Tibial nerve (tissue), 4 donors: Measurements from ENCODE around the gene KIF6.

Source experiments
- EP300 ChIP-seq, 2 donors: sonication (generic); formaldehyde crosslinking; IDR thresholded peaks; one replicate each; pipeline ENCODE4 v1.6.1; 2017; ENCODE audit warnings: antibody characterized with exemption in 2 of 2, mild to moderate bottlenecking in 1 of 2
- POLR2A ChIP-seq, 2 donors: fragments of 450-650 bp; IDR thresholded peaks; one replicate each; pipeline ENCODE4 v1.6.1; 2017; ENCODE audit warnings: antibody characterized with exemption in 2 of 2, mild to moderate bottlenecking in 2 of 2, moderate library complexity in 2 of 2
- TF ChIP-seq, protein P1 (sequence below), 5 experiments: fragments of 200-600 bp in 3 of 5; fragments of 450-650 bp in 2 of 5; sonication (generic) in 3 of 5; IDR thresholded peaks; one replicate each; pipeline ENCODE4 v1.5.1; 2016 to 2019; ENCODE audit warnings: antibody characterized with exemption in 5 of 5, mild to moderate bottlenecking in 3 of 5, moderate library complexity in 2 of 5

DNA sequence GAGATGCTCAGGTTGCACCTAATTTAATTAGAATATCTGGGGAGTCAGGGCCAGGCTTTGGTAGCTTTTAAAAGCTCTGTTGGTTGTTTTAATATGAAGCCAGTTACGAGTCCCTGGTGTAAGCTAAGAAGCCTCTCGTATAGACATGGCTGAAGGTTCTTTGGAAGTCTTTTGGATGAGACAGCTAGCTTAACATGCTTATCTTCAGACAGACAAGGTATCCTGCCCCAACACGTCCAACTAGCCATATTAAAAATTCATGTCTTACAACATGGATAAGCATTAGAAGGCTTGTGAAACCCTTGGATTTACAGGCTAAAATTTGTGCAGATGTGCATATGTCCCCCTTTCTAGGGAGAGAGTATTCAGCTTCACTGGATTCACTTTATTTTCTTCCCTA, 297.1 kb downstream of the KIF6 start:
- TF ChIP-seq, protein P1, sequence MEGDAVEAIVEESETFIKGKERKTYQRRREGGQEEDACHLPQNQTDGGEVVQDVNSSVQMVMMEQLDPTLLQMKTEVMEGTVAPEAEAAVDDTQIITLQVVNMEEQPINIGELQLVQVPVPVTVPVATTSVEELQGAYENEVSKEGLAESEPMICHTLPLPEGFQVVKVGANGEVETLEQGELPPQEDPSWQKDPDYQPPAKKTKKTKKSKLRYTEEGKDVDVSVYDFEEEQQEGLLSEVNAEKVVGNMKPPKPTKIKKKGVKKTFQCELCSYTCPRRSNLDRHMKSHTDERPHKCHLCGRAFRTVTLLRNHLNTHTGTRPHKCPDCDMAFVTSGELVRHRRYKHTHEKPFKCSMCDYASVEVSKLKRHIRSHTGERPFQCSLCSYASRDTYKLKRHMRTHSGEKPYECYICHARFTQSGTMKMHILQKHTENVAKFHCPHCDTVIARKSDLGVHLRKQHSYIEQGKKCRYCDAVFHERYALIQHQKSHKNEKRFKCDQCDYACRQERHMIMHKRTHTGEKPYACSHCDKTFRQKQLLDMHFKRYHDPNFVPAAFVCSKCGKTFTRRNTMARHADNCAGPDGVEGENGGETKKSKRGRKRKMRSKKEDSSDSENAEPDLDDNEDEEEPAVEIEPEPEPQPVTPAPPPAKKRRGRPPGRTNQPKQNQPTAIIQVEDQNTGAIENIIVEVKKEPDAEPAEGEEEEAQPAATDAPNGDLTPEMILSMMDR (IDR thresholded peaks at IDR 0.05): no peak
- TF ChIP-seq EP300 (IDR thresholded peaks at IDR 0.05) (no peak), POLR2A (IDR thresholded peaks at IDR 0.05) (no peak)
